SK-N-SH (cell line): Measurements from ENCODE around the gene CKM. TPM values are rescaled to one million over a fixed set of nuclear protein-coding genes. Genes with fewer than 3 reads are reported as not detected.

Experiments used
- CTCF ChIA-PET: fragments of 300-600, 350-600 bp; formaldehyde crosslinking; extraction: SDS; loops from one replicate; lab custom pipeline; 2021; lab: Yijun Ruan, JAX
- POLR2A ChIA-PET: fragments of 350-600 bp; sonication (Branson Sonifier 250); formaldehyde crosslinking; extraction: SDS; loops from one replicate; lab custom pipeline; 2020; ENCODE audit warnings: antibody characterized with exemption, inconsistent platforms; lab: Yijun Ruan, JAX
- DNase-seq: peaks from one replicate; pipeline ENCODE4 v3.0.0; 2012
- H2AFZ ChIP-seq: fragments of 200-600 bp; sonication (generic); 2 replicates; pipeline ENCODE4 v1.8.1; 2016; ENCODE audit warnings: antibody characterized with exemption, mild to moderate bottlenecking, low read depth
- H3F3A ChIP-seq: fragments of 200-600 bp; sonication (generic); replicated peaks from 2 replicates; pipeline ENCODE3; 2016; ENCODE audit warnings: antibody characterized with exemption, mild to moderate bottlenecking; ENCODE audit not compliant: insufficient read depth
- H3K27ac ChIP-seq, 2 experiments: fragments of 200-500 bp in 1 of 2; fragments of 200-600 bp in 1 of 2; sonication (Bioruptor generic) in 1 of 2; sonication (generic), shearing (Covaris generic) in 1 of 2; 2 replicates each; pipeline versions ENCODE4 v1.5.1 to v1.6.1; 2014 to 2016; ENCODE audit warnings: low read depth in 2 of 2, inconsistent platforms in 1 of 2, low read length in 1 of 2, mild to moderate bottlenecking in 1 of 2, mixed read lengths in 1 of 2
- H3K27me3 ChIP-seq: fragments of 200-600 bp; sonication (generic), shearing (Covaris generic); 2 replicates; pipeline ENCODE4 v1.6.1; 2016; ENCODE audit warnings: mixed run types; ENCODE audit not compliant: insufficient read depth
- H3K36me3 ChIP-seq, 2 experiments: fragments of 200-500 bp in 1 of 2; fragments of 200-600 bp in 1 of 2; sonication (Bioruptor generic) in 1 of 2; sonication (generic) in 1 of 2; replicated peaks in 1 of 2; 2 replicates each; pipeline versions ENCODE3 to v1.5.1; 2014 to 2016; ENCODE audit warnings: low read length in 1 of 2, mild to moderate bottlenecking in 1 of 2; ENCODE audit not compliant: insufficient read depth in 2 of 2, control insufficient read depth in 1 of 2
- H3K4me1 ChIP-seq, 2 experiments: fragments of 200-500 bp in 1 of 2; fragments of 200-600 bp in 1 of 2; sonication (Bioruptor generic) in 1 of 2; sonication (generic), shearing (Covaris generic) in 1 of 2; 2 replicates each; pipeline versions ENCODE4 v1.5.1 to v1.6.1; 2014 to 2016; ENCODE audit warnings: low read depth in 1 of 2, low read length in 1 of 2, mixed run types in 1 of 2; ENCODE audit not compliant: insufficient read depth in 2 of 2, control insufficient read depth in 1 of 2
- H3K4me2 ChIP-seq: fragments of 200-600 bp; sonication (generic), shearing (Covaris generic); 2 replicates; pipeline ENCODE4 v1.6.1; 2017; ENCODE audit warnings: mixed run types
- H3K4me3 ChIP-seq, 2 experiments: fragments of 200-500 bp in 1 of 2; fragments of 200-600 bp in 1 of 2; sonication (Bioruptor generic) in 1 of 2; sonication (generic), shearing (Covaris generic) in 1 of 2; 2 replicates each; pipeline versions ENCODE4 v1.5.1 to v1.8.1; 2014 to 2016; ENCODE audit warnings: low read depth in 2 of 2, inconsistent platforms in 1 of 2, low read length in 1 of 2, mild to moderate bottlenecking in 1 of 2, mixed read lengths in 1 of 2, moderate library complexity in 1 of 2
- H3K79me2 ChIP-seq: fragments of 200-600 bp; sonication (generic); 2 replicates; pipeline ENCODE4 v1.8.1; 2017; ENCODE audit warnings: mild to moderate bottlenecking; ENCODE audit not compliant: insufficient read depth
- H3K9ac ChIP-seq: fragments of 200-600 bp; sonication (generic); 2 replicates; pipeline ENCODE4 v1.6.1; 2017; ENCODE audit warnings: mixed run types
- H3K9me2 ChIP-seq: fragments of 200-600 bp; sonication (generic); 2 replicates; pipeline ENCODE4 v1.6.1; 2017; ENCODE audit warnings: mixed run types
- H3K9me3 ChIP-seq: fragments of 200-600 bp; sonication (generic); 2 replicates; pipeline ENCODE4 v1.6.1; 2017; ENCODE audit warnings: mixed run types, mild to moderate bottlenecking, moderate library complexity
- H4K20me1 ChIP-seq: fragments of 200-600 bp; sonication (generic); 2 replicates; pipeline ENCODE4 v1.6.1; 2017; ENCODE audit warnings: mild to moderate bottlenecking, mixed run types; ENCODE audit not compliant: insufficient read depth
- CHD2 ChIP-seq: fragments of 150-350 bp; IDR thresholded peaks from 2 replicates; pipeline ENCODE4 v1.6.1; 2018; ENCODE audit warnings: low read length; ENCODE audit not compliant: partially characterized antibody
- IRF3 ChIP-seq: fragments of 150-350 bp; IDR thresholded peaks from 2 replicates; pipeline ENCODE4 v1.6.1; 2016; ENCODE audit warnings: mild to moderate bottlenecking, low read depth, low read length
- JUND ChIP-seq: IDR thresholded peaks from 2 replicates; pipeline ENCODE4 v1.4.0; 2012
- REST ChIP-seq: IDR thresholded peaks from 2 replicates; pipeline ENCODE4 v1.6.1; 2012; ENCODE audit warnings: mild to moderate bottlenecking, low read depth, low read length, moderate library complexity
- RFX5 ChIP-seq: IDR thresholded peaks from 2 replicates; pipeline ENCODE4 v1.6.1; 2012; ENCODE audit warnings: mild to moderate bottlenecking, improper control_type of control experiment, low read length
- USF2 ChIP-seq: fragments of 150-350 bp; IDR thresholded peaks from 2 replicates; pipeline ENCODE4 v1.6.1; 2017; ENCODE audit warnings: antibody characterized with exemption, low read length, low read depth, borderline replicate concordance
- ZBTB33 ChIP-seq: IDR thresholded peaks from 2 replicates; pipeline ENCODE4 v1.4.0; 2012; ENCODE audit warnings: low read depth, borderline replicate concordance
- WGBS: methylation state at CpG from one replicate; pipeline ENCODE4 v1.1.6; 2017; ENCODE audit warnings: low lambda C conversion rate; 5-methylcytosine and 5-hydroxymethylcytosine counted together
- polyA plus RNA-seq, 3 experiments: library from polyadenylated mRNA; depleted of rRNA; stranded (reverse); fragments of >200 nt; gene quantifications; 2 replicates each; pipeline ENCODE4 v1.2.3, GENCODE V29; 2012

The CKM gene
- polyA plus RNA-seq, 1 of the 3 experiments (the other 2 are of a cell fraction), result 0.05 TPM

- Histone ChIP-seq H3K27me3 (no peaks in the 10 kb centered on the region; the same call in 1 of the 2 replicates), H2AFZ (no peak within 1 kb of the TSS), H3F3A (peaks cover 21% of the 10 kb centered on the region), H3K9ac (no peak within 1 kb of the TSS), H3K4me3 (peak within 1 kb of the TSS; percentile 40 to 49; a peak in 3 of 4 replicates), H3K4me1 (peaks cover 0 to 2% of the 10 kb centered on the region in 2 experiments; a peak in 1 of 4 replicates), H3K9me3 (no peaks in the 10 kb centered on the region), H3K4me2 (peak within 1 kb of the TSS; percentile 52), H3K79me2 (no peaks in the 10 kb centered on the region), H3K36me3 (no peaks in the 10 kb centered on the region), H3K27ac (no peak within 1 kb of the TSS), H3K9me2 (no peaks in the 10 kb centered on the region), H4K20me1 (no peaks in the 10 kb centered on the region)
- ChIA-PET POLR2A (no interaction called here), CTCF (interaction anchor here (2.5 to 3.4 kb wide), 2 partner anchors 31 to 177 kb away, joined by 13 read pairs; partner anchors contain the start of gene ERCC2)
- no peak for TF ChIP-seq RFX5
- no peak for TF ChIP-seq USF2
- no peak for TF ChIP-seq ZBTB33
- no peak for TF ChIP-seq CHD2
- TF ChIP-seq IRF3, result no peak
- WGBS, result 18% methylated on average over 26 of the region's 50 CpGs
- DNase-seq, result peak; percentile 70
These were observed 17.7 kb upstream of the CKM start, which contains the start of gene KLC3 for GRCh38 chr19:45340232-45340898. Gene KLC3, plus strand, starts transcription at chr19:45340750. Its CDS starts 4,792 bp downstream, at chr19:45345542.

GRCh38 chr19:45339629-45340028 is 17.0 kb upstream of the CKM start:
- H3K4me2 ChIP-seq, result no peak overlapping the region
- no peak overlapping the region for H2AFZ ChIP-seq
- TF ChIP-seq JUND (no peak), REST (no peak)
- H4K20me1 ChIP-seq, result no peaks in the 10 kb centered on the region
- H3K4me3 ChIP-seq, result no peak overlapping the region
- no peaks in the 10 kb centered on the region for H3K9me3 ChIP-seq
- peaks cover 21% of the 10 kb centered on the region for H3F3A ChIP-seq
- no peaks in the 10 kb centered on the region; the same call in 1 of the 2 replicates for H3K27me3 ChIP-seq
- H3K4me1 ChIP-seq, result peaks cover 0 to 2% of the 10 kb centered on the region in 2 experiments; a peak in 1 of 4 replicates
- CTCF ChIA-PET, result interaction anchor here (0.5 to 4.1 kb wide), 32 partner anchors 8 to 1033 kb away, joined by 3 to 49 read pairs (median 4); partner anchors contain the start of genes CKM, ERCC2 and MARK4
- H3K27ac ChIP-seq, result no peak overlapping the region
- no peak for DNase-seq
- H3K36me3 ChIP-seq, result no peaks in the 10 kb centered on the region
- H3K9me2 ChIP-seq, result no peaks in the 10 kb centered on the region
- H3K79me2 ChIP-seq, result no peaks in the 10 kb centered on the region
- 33% methylated on average over 6 of the region's 6 CpGs for WGBS
- no peak overlapping the region for H3K9ac ChIP-seq
- POLR2A ChIA-PET, result no interaction called here
